ENCODE data around the gene ELP2. TPM values are rescaled to one million over a fixed set of nuclear protein-coding genes. Genes with fewer than 3 reads are reported as not detected.

The ELP2 gene
- total RNA-seq, 1 donor from 2014 or later: 9.7 TPM

- DNase-seq (ENCODE audit: low spot score in 2 of 2): no peak
- no peaks in the 10 kb centered on the region for H3K27me3 ChIP-seq
- H3K36me3 ChIP-seq: no peaks in the 10 kb centered on the region
- TF ChIP-seq, protein P1, sequence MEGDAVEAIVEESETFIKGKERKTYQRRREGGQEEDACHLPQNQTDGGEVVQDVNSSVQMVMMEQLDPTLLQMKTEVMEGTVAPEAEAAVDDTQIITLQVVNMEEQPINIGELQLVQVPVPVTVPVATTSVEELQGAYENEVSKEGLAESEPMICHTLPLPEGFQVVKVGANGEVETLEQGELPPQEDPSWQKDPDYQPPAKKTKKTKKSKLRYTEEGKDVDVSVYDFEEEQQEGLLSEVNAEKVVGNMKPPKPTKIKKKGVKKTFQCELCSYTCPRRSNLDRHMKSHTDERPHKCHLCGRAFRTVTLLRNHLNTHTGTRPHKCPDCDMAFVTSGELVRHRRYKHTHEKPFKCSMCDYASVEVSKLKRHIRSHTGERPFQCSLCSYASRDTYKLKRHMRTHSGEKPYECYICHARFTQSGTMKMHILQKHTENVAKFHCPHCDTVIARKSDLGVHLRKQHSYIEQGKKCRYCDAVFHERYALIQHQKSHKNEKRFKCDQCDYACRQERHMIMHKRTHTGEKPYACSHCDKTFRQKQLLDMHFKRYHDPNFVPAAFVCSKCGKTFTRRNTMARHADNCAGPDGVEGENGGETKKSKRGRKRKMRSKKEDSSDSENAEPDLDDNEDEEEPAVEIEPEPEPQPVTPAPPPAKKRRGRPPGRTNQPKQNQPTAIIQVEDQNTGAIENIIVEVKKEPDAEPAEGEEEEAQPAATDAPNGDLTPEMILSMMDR (IDR thresholded peaks at IDR 0.05): no peak
- peaks cover 0 to 11% of the 10 kb centered on the region in 2 donors for H3K4me1 ChIP-seq
- intact Hi-C loops (cut with DNase I): loop anchor here (5.0 kb wide), 1 partner anchor 93 kb away; no protein-coding TSS in a partner anchor
- H3K9me3 ChIP-seq: no peaks in the 10 kb centered on the region
- no peak overlapping the region for H3K4me3 ChIP-seq
- H3K27ac ChIP-seq: no peak overlapping the region
Observed at GRCh38 chr18:36189486-36189885, 59.8 kb downstream of the ELP2 start.

- H3K4me3 ChIP-seq: no peak overlapping the region
- no peaks in the 10 kb centered on the region for H3K36me3 ChIP-seq
- no peak for DNase-seq (ENCODE audit: low spot score in 2 of 2)
- H3K4me1 ChIP-seq: peaks cover 0 to 11% of the 10 kb centered on the region in 2 donors
- H3K27ac ChIP-seq: no peak overlapping the region
- no peaks in the 10 kb centered on the region for H3K27me3 ChIP-seq
- intact Hi-C loops (cut with DNase I): no loop called here
- TF ChIP-seq, protein P1 (IDR thresholded peaks at IDR 0.05): no peak
- no peaks in the 10 kb centered on the region for H3K9me3 ChIP-seq
Observed at GRCh38 chr18:36191286-36191685, 61.6 kb downstream of the ELP2 start.

DNA sequence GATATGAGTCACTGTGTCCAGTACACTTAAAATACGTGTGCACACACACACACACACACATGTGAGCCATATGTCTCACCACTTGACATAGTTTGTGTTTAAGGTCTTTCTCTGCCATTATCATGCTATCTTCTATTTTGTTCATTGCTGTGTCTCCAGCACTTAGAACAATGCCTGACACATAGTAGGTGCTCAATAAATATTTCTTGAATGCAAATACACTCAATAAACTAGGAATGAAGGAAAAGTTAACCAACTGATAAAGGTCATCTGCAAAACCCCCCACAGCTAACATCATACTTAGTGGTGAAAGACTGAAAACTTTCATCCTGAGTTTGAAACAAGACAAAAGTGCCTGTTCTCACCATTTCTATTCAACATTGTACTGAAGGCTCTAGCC, 62.0 kb downstream of the ELP2 start:
- TF ChIP-seq, protein P1 (IDR thresholded peaks at IDR 0.05): no peak
- DNase-seq (ENCODE audit: low spot score in 2 of 2): no peak
- Histone ChIP-seq H3K9me3 (no peaks in the 10 kb centered on the region), H3K27me3 (no peaks in the 10 kb centered on the region), H3K27ac (no peak overlapping the region), H3K36me3 (no peaks in the 10 kb centered on the region), H3K4me3 (no peak overlapping the region), H3K4me1 (peaks cover 0 to 6% of the 10 kb centered on the region in 2 donors)
- intact Hi-C loops (cut with DNase I): no loop called here

GRCh38 chr18:36194600-36195315, 65.1 kb downstream of the ELP2 start:
- Histone ChIP-seq H3K27me3 (no peaks in the 10 kb centered on the region), H3K4me1 (no peaks in the 10 kb centered on the region), H3K4me3 (no peak overlapping the region), H3K36me3 (no peaks in the 10 kb centered on the region), H3K9me3 (no peaks in the 10 kb centered on the region), H3K27ac (no peak overlapping the region)
- no peak for DNase-seq (ENCODE audit: low spot score in 2 of 2)
- TF ChIP-seq, protein P1 (IDR thresholded peaks at IDR 0.05): no peak
- intact Hi-C loops (cut with DNase I): no loop called here

DNA sequence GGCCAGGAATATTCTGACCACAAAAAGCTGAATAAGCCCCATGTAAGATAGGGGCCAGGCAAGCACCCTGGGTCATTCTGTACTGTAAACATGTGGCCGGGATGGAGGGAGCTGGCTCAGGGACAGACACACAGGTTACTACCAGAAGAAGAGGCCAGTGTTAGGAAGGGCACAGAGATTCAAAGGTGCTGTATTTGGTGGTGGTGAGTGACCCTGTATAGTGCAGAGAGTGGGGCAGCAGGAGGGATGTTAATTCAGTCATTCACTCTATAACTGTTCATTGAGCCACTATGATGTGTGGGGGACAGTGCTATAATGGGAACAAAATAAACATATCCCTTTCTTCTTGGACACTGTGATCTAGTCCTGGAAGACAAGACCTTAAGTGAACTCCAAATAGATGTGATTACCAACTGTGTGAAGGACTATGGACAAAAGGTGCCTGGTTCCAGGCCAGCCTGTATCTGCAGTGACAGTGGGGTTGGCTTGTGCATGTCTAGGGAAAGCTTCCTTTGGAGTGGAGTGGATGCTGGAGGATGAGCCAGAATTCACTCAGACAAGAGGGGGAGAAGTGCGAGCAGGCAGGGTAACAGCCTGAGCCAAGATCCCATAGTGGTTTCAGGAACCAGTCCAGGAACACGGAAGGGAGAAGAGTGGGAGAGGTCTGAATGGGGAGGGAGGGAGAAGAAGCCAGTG, 65.9 kb downstream of the ELP2 start:
- intact Hi-C loops (cut with DNase I): no loop called here
- no peak for DNase-seq (ENCODE audit: low spot score in 2 of 2)

More for the DNA sequence above, 65.9 kb downstream of the ELP2 start:
- H3K4me3 ChIP-seq: no peak overlapping the region
- H3K4me1 ChIP-seq: no peaks in the 10 kb centered on the region
- TF ChIP-seq, protein P1 (IDR thresholded peaks at IDR 0.05): no peak
- no peak overlapping the region for H3K27ac ChIP-seq
- no peaks in the 10 kb centered on the region for H3K27me3 ChIP-seq
- H3K9me3 ChIP-seq: no peaks in the 10 kb centered on the region
- H3K36me3 ChIP-seq: no peaks in the 10 kb centered on the region
